ENCODE results near the gene OR56B1. TPM values are rescaled to one million over a fixed set of nuclear protein-coding genes. Genes with fewer than 3 reads are reported as not detected.
"Not testable (repeated sequence)": the region's sequence is repeated elsewhere in the genome, so short reads cannot be mapped to it uniquely, and the experiment has no call there.

OR56B1 gene, protein sequence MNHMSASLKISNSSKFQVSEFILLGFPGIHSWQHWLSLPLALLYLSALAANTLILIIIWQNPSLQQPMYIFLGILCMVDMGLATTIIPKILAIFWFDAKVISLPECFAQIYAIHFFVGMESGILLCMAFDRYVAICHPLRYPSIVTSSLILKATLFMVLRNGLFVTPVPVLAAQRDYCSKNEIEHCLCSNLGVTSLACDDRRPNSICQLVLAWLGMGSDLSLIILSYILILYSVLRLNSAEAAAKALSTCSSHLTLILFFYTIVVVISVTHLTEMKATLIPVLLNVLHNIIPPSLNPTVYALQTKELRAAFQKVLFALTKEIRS
- total RNA-seq: not detected

GRCh38 chr11:5736396-5736795, at the start of gene OR56B1:
TSS of gene OR56B1 (plus strand) at chr11:5736448. CDS start at chr11:5736517, 69 bp downstream.
- DNase-seq: no peak

- DNase-seq: no peak
Observed at GRCh38 chr11:5688482-5688881, 47.8 kb upstream of the OR56B1 start.

- DNase-seq: peak; percentile 5
Observed at GRCh38 chr11:5689551-5689983, 46.7 kb upstream of the OR56B1 start, which contains the start of gene TRIM22. TSS of gene TRIM22 (plus strand) at chr11:5689790. CDS start at chr11:5696233, 6,443 bp downstream.

DNA sequence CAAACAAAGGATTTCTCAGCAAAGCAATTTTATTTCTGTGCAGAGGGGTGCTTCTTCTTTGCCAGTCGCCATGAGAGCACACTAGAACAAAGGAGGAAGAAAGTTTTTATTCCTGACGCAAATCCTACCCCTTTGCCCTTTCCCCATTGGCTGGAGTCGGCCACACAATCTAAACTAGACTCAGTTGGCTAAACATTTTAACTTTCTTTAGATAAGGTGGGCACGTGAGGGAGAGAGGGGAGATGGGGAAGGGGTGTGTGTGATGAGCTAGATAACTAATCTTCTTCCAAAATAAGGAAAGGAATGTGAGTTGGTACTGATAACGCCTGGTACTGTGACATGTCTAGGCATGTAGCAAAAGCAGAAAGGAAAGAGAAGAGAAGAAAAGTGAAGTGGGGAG, 46.0 kb upstream of the OR56B1 start:
- DNase-seq: no peak

DNA sequence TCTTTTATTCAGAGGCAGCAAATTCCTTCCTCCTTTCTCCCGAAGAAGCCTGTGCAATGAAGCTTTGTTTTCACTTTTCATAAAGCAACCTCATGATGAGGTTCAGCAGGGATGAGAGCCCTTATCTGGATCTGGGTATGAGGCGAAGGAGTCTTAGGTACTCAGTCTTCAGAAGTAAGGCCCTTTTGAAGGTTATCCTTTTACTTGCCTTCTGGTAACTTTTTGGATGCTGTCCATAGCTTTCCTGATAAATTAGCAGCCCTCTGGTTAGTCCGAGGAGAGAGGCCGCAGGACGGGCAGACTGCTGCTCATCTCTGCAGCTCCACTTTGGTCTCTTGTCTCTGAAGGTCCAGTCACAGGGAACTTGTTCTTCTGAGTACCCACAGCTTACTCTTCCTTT, 45.5 kb upstream of the OR56B1 start:
- no peak for DNase-seq

DNA sequence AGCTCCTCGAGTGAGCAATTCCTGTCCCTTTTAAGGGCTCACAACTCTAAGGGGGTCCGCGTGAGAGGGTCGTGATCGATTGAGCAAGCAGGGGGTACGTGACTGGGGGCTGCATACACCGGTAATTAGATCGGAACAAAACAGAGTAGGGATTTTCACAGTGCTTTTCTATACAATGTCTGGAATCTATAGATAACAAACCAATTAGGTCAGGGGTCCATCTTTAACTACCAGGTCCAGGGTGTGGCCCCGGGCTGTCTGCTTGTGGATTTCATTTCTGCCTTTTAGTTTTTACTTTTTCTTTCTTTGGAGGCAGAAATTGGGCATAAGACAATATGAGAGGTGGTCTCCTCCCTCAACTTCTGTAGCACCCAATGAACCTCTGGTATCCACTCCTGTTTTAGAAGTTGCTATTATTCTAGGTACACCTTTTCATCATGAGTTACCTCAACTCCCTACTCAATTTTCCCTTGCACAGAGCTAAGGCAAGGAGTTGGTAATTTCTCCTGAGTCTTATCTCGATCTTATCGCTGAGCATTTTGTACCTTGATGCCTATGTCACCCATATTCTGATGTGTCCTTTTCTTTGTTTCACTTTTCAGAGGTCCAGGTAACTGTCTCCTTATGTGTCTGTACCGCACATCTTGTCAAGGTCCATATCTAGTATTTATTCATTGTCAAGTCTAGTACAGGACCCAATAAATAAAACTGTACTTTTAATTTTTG, 44.8 kb upstream of the OR56B1 start:
- DNase-seq: not testable (repeated sequence)

DNA sequence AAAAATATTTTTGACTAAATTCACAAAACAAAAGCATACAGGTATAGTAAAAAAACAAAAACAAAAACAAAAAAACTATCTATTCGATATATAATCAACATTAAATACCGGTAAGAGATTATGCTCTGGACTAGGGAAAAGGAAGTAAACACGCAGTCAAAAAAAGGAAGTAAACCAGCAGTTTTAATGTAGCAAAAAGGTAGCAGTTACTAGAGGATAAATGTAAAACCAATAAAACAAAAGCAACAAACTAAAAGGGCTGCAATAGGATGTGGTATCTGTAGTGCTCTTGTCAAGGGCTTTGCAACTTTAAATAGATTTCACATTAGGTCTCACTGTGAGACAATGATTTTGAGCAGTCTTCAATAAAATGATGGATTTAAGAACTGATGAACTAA, 44.3 kb upstream of the OR56B1 start:
- DNase-seq: no peak

DNA sequence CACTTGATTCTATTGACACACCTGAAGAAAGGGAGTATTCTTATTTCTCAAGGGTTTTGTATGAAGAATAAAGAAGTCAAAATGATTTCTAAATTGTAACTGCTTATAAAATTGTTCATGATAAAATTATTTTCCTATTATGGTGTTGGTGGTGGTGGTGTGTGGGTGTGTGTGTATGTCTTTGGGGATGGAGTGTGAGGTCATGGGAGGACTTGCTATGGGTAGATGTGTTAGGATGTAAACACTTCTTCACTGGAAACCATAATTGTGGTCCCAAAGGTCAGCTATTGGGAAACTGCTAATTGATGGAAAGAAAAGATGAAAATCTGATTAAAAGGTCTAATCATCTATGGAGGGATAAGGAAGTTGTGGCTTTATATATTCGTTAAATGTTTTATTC, 41.6 kb upstream of the OR56B1 start:
- no peak for DNase-seq

- no peak for DNase-seq
Observed at GRCh38 chr11:5695580-5695979, 40.7 kb upstream of the OR56B1 start.

- DNase-seq: no peak
Observed at GRCh38 chr11:5696210-5696609, 40.0 kb upstream of the OR56B1 start.

DNA sequence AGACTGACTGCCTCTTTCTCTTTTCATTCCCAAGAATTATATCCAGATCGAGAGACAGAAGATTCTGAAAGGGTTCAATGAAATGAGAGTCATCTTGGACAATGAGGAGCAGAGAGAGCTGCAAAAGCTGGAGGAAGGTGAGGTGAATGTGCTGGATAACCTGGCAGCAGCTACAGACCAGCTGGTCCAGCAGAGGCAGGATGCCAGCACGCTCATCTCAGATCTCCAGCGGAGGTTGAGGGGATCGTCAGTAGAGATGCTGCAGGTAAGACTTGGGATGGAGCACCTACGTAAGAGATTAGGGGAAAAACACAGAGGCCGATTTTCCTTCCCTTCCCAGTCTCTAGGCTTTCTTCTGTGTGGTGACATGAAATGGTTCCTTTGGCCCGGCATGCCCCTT, 38.0 kb upstream of the OR56B1 start:
- no peak for DNase-seq

GRCh38 chr11:5700421-5701054, 35.7 kb upstream of the OR56B1 start:
- DNase-seq: no peak

GRCh38 chr11:5701055-5701577, 35.1 kb upstream of the OR56B1 start:
- no peak for DNase-seq

DNA sequence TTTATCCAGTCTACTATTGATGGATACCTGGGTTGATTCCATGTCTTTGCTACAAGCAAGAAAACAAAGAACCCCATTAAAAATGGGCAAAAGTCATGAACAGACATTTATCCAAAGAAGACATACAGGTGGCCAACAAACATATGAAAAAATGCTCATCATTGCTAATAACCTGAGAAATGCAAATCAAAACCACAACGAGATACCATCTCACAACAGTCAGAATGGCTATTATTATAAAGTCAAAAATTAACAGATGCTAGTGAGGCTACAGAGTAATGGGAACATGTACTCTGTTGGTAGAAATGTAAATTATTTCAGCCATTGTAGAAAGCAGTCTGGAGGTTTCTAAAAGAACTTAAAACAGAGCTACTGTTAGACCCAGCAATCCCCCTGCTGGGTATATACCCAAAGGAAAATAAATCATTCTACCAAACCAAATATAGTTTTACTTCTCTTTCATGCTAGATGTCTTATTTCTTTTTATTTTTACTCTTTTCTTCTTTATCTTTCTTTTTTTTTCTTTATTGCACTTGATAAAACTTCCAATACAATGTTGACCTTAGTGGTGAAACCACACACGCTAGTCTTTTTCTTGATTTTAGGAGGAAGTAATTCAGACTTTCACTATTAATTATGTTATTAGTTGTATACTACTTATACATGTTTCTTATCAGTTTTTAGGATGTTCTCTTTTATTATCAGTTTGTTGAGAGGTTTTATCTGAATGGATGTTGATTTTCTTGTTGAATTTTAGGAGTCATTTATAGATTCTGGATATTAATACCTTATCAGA, 32.3 kb upstream of the OR56B1 start:
- no peak for DNase-seq

- DNase-seq: no peak
Observed at GRCh38 chr11:5705688-5706087, 30.6 kb upstream of the OR56B1 start.

DNA sequence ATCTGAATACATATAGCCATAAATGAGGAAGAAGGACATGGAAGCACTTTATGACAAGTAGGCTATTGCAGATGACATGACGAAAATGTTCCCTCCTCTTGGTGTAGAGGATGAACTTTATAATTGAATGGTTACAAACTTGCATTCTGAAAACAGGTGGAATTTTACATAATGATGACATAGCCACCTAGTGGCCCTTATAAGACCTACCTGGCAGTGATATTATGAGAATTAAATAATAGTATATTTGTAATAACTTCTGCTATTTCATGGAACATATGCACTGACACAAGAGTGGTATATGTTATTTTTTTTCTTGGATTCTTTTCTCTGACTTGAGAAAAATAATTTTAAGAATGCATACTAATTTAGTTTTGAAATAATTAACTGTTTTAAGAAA, 23.7 kb upstream of the OR56B1 start:
- no peak for DNase-seq

- DNase-seq: no peak
Observed at GRCh38 chr11:5713695-5714094, 22.6 kb upstream of the OR56B1 start.

DNA sequence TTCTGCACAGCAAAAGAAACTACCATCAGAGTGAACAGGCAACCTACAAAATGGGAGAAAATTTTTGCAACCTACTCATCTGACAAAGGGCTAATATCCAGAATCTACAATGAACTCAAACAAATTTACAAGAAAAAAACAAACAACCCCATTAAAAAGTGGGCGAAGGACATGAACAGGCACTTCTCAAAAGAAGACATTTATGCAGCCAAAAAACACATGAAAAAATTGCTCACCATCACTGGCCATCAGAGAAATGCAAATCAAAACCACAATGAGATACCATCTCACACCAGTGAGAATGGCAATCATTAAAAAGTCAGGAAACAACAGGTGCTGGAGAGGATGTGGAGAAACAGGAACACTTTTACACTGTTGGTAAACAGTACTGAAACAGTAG, 19.7 kb upstream of the OR56B1 start:
- DNase-seq: not testable (repeated sequence)

GRCh38 chr11:5719703-5720495, 16.3 kb upstream of the OR56B1 start:
- DNase-seq: no peak

- DNase-seq: no peak
Observed at GRCh38 chr11:5722622-5723021, 13.6 kb upstream of the OR56B1 start.

DNA sequence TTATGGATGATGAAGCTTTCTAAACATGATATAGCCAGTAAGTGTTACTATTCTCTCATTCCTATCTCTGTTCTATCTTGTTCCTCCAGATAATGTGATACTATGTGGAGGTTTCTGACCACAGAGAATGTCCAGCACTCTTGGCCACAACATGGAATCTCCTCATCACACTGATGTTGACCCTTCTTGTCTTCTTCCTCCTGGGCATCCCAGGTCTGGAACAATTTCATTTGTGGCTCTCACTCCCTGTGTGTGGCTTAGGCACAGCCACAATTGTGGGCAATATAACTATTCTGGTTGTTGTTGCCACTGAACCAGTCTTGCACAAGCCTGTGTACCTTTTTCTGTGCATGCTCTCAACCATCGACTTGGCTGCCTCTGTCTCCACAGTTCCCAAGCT, 9.9 kb upstream of the OR56B1 start:
- no peak for DNase-seq
